ENCODE data around the gene SREBF1.

The SREBF1 gene

DNA sequence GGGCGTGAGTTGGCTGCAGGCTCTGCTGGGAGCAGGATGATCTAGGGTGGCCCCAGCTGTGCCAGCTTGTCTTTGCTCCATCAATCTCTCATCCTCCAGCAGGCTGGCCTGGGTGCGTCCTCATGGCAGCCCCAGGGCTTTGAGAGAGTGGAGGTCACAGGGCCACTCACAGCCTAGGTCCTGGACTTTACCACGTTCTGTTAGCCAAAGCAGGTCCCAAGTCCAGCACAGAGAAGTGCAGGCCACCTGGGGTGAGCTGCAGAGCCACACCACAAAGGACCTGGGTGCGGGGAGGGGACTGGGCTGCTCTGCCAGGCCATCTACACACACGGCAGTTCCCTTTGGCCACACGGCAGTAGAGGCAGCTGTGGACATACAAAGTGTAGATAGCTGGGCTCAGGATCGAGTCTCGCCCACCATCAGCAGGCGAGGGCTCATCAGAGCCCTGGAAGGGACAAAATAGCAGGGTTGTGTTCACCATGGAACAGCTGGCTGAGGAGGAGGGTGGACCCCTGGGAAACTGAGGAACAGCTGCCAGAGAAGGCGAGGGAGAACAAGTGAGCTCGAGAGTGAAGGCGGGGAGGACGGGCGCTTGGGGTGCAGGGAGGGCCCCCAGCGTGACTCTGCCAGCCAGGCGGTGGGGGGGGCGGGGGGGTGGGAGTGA is 30.0 kb downstream of the SREBF1 start:
- Histone ChIP-seq H3K4me3 (ENCODE audit: low read depth, low read length) (no peak overlapping the region), H3K4me1 (peaks cover 11% of the 10 kb centered on the region), H3K36me3 (peaks cover 17% of the 10 kb centered on the region), H3K9me3 (no peaks in the 10 kb centered on the region), H3K27me3 (no peaks in the 10 kb centered on the region)
- no peak for DNase-seq
- no peak for TF ChIP-seq CTCF (IDR thresholded peaks at IDR 0.05; ENCODE audit: low read depth, low read length)

- Histone ChIP-seq H3K27me3 (no peaks in the 10 kb centered on the region), H3K4me1 (peaks cover 7% of the 10 kb centered on the region), H3K4me3 (ENCODE audit: low read depth, low read length) (no peak overlapping the region), H3K9me3 (no peaks in the 10 kb centered on the region), H3K36me3 (peaks cover 17% of the 10 kb centered on the region)
- no peak for DNase-seq
- no peak for TF ChIP-seq CTCF (IDR thresholded peaks at IDR 0.05; ENCODE audit: low read depth, low read length)
Observed at GRCh38 chr17:17806035-17806434, 30.8 kb downstream of the SREBF1 start.

GRCh38 chr17:17805575-17805974 is 31.2 kb downstream of the SREBF1 start:
- H3K4me1 ChIP-seq, result peaks cover 6% of the 10 kb centered on the region
- no peaks in the 10 kb centered on the region for H3K9me3 ChIP-seq
- H3K27me3 ChIP-seq, result no peaks in the 10 kb centered on the region
- DNase-seq, result no peak
- no peak overlapping the region for H3K4me3 ChIP-seq (ENCODE audit: low read depth, low read length)
- no peak for TF ChIP-seq CTCF (IDR thresholded peaks at IDR 0.05; ENCODE audit: low read depth, low read length)
- H3K36me3 ChIP-seq, result peaks cover 14% of the 10 kb centered on the region

DNA sequence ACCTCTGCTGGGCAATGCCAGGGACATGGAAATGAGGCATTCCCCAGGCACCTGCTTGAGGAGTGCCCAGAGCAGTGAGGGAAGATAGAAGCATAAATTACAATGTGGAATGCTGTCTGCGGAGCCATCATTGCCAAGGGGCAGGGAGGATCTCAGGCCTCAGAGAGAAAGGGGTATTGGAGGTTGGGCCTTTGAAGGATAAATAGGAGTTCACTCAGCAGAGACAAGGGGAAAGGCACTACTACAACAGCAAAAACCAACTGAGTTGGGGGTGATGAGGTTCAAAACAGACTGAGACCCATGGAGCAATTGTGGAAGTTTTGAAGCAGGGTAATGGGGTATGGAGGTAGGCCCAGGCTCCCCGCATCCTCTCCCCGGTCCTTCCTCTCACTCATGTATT is 32.8 kb downstream of the SREBF1 start:
- TF ChIP-seq CTCF (IDR thresholded peaks at IDR 0.05; ENCODE audit: low read depth, low read length), result no peak
- H3K4me3 ChIP-seq (ENCODE audit: low read depth, low read length), result no peak overlapping the region
- no peaks in the 10 kb centered on the region for H3K9me3 ChIP-seq
- no peaks in the 10 kb centered on the region for H3K27me3 ChIP-seq
- no peaks in the 10 kb centered on the region for H3K4me1 ChIP-seq
- H3K36me3 ChIP-seq, result peaks cover 9% of the 10 kb centered on the region
- DNase-seq, result no peak

DNA sequence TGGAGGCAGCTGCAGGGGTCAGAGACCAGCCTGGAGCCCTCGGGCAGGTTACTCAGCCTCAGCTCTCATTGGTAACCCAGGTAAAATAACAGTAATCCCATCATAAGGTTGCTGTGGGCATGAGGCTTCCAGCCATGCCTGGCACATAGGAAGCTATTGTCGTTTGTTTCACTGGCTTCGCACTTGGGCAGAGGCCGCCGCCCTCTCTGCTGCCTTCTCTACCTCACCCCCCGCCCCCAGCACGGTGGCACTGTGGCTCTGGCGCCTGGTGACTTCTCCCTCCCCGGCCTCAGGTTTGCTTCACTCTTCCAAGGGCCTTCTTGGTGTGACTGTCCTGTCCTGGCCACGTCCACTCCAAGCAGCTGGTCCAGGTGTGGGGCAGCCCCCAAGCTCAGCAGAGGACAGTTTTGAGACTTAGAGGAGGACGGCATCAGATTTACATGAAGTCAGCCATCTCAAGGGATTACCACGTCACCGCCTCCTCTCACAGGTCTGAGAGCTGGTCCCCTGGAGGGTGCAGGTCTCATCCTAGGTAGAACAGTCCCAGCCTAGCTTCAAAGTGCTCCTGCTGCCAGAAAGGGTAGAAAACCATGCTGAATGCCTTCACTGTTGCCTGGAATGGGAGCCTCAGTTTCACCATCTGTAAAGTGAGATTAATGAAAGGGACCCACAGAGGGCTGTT is 34.8 kb downstream of the SREBF1 start:
- peaks cover 14% of the 10 kb centered on the region for H3K36me3 ChIP-seq
- no peak for DNase-seq
- no peaks in the 10 kb centered on the region for H3K9me3 ChIP-seq
- H3K4me1 ChIP-seq, result no peaks in the 10 kb centered on the region
- no peak for TF ChIP-seq CTCF (IDR thresholded peaks at IDR 0.05; ENCODE audit: low read depth, low read length)
- no peak overlapping the region for H3K4me3 ChIP-seq (ENCODE audit: low read depth, low read length)
- H3K27me3 ChIP-seq, result no peaks in the 10 kb centered on the region

- H3K36me3 ChIP-seq, result peaks cover 24% of the 10 kb centered on the region
- H3K4me1 ChIP-seq, result no peaks in the 10 kb centered on the region
- H3K27me3 ChIP-seq, result no peaks in the 10 kb centered on the region
- TF ChIP-seq CTCF (IDR thresholded peaks at IDR 0.05; ENCODE audit: low read depth, low read length), result no peak
- no peak overlapping the region for H3K4me3 ChIP-seq (ENCODE audit: low read depth, low read length)
- no peaks in the 10 kb centered on the region for H3K9me3 ChIP-seq
- DNase-seq, result no peak
Observed at GRCh38 chr17:17800504-17801021, 36.2 kb downstream of the SREBF1 start.

Measured in BE2C (cell line).